Jurkat, Clone E6-1 (cell line): ENCODE results near the gene SLC17A8.

Experiments
- DNase-seq: peaks from one replicate; pipeline ENCODE4 v3.0.0-alpha.2; 2011; ENCODE audit warnings: low read depth, low spot score
- H3K4me3 ChIP-seq: 2 replicates; pipeline ENCODE4 v1.5.1; 2011; ENCODE audit warnings: mild to moderate bottlenecking, low read length, control low read depth, moderate library complexity

The SLC17A8 gene

DNA sequence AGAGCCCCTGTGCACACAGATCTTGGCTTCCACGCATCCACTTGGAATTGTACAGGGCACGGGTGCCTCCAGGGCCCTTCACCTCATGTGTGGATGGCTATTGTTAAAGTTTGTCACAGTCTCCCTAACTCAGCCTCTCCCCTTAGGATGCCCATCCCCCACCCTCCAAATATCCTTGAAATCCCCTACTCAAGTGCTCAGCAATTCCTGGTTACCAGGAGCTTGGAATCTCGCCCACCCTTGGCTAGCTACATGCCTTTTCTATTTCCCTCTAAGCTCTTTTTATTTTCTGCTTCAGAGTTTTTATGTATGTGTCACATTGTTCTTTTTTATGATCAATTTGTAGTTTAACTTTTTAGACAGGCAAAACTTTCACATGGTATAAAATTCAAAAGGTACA, 103.8 kb downstream of the SLC17A8 start:
- H3K4me3 ChIP-seq, result no peak overlapping the region
- no peak for DNase-seq

DNA sequence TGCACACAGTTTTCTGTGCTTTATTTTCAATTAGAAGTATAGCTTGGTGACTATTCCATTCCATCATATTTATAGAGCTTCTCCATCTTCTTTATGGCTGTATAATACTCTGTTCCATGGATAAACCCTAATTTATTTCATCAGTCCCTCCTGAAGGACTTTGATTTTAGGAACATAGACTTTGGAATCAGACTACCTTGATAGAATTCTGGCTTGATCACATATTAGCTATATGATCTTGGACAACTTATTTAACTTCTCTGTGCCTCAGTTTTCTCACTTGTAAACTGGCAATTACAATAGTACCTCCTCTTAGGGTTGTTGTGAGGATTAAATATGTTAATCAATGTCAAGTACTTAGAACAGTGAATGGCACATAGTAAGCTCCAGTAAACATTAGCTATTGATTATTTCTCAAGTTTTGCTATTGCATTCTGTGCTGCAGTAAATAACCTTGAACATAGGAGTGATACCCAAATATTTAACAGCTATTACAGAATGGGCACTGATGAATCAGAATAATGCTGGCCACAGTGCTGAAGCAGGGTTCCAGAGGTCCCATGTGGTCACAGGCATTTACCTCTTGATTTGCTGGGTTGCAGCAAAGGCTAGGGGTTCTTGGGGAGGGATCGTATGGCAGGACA, 104.6 kb downstream of the SLC17A8 start:
- no peak for DNase-seq
- no peak overlapping the region for H3K4me3 ChIP-seq

DNA sequence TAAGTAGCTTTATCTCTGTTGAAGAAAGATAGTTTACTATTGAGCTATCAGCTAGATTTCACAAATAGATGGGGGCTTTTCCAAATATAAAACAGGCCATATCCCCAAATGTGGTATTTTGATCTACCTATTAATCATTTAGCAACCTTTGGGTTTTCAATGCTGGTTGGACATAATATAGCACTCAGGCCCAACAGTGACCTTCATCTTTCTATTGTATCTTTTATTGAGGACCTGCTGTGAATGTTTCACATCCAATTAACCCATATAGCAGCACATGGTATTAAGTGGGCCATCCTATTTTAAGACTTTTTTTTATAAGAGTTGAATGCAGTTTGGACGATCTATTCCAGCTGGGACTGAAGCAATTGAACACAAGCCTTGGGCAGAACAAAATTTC, 106.8 kb downstream of the SLC17A8 start:
- no peak overlapping the region for H3K4me3 ChIP-seq
- DNase-seq, result no peak

- H3K4me3 ChIP-seq, result no peak overlapping the region
- no peak for DNase-seq
These were observed 107.7 kb downstream of the SLC17A8 start for GRCh38 chr12:100464529-100464928.

GRCh38 chr12:100468126-100468525, 111.3 kb downstream of the SLC17A8 start:
- no peak for DNase-seq
- H3K4me3 ChIP-seq, result no peak overlapping the region
